ENCODE measurements around the gene TFIP11. TPM values are rescaled to one million over a fixed set of nuclear protein-coding genes. Genes with fewer than 3 reads are reported as not detected.
A peak's percentile ranks its signal among the peaks of the same experiment; 100 is the strongest.

Gene TFIP11
- total and polyA plus RNA-seq, 2 donors (not counting 1 experiment from before 2014, with no cell fraction given) = 33.5 to 82.8 TPM

GRCh38 chr22:26508148-26508547 is 4.1 kb downstream of the TFIP11 start:
- Mint-ChIP-seq H3K27ac (no peak overlapping the region), H3K9me3 (ENCODE audit: insufficient read depth) (no peaks in the 10 kb centered on the region), H3K27me3 (no peaks in the 10 kb centered on the region), H3K4me1 (peaks cover 46% of the 10 kb centered on the region), H3K4me3 (no peak overlapping the region)
- Histone ChIP-seq H3K4me2 (replicated peaks; ENCODE audit: low read depth, low read length, poor library complexity, severe bottlenecking) (no peak overlapping the region), H4K20me1 (ENCODE audit: control insufficient read depth, insufficient read depth, low read length, poor library complexity, severe bottlenecking) (no peaks in the 10 kb centered on the region), H3K9me3 (ENCODE audit: control extremely low read depth in 1 of 3, control insufficient read depth in 2 of 3, insufficient read depth in 1 of 3, low read length in 2 of 3) (no peaks in the 10 kb centered on the region), H3K9ac (ENCODE audit: low read length) (no peak overlapping the region), H3K36me3 (replicated peaks in 1 of 2; ENCODE audit: control extremely low read depth in 1 of 2, control insufficient read depth in 1 of 2, extremely low read depth in 1 of 2, insufficient read depth in 2 of 2, low read length in 1 of 2) (peaks cover 7 to 59% of the 10 kb centered on the region in 2 experiments), H3K27ac (ENCODE audit: low read length in 2 of 2) (no peak overlapping the region), H3K79me2 (ENCODE audit: control insufficient read depth, insufficient read depth, low read length) (peaks cover 47% of the 10 kb centered on the region), H3K27me3 (replicated peaks in 1 of 4; ENCODE audit: control extremely low read depth in 1 of 4, control insufficient read depth in 3 of 4, insufficient read depth in 4 of 4, low read length in 3 of 4) (no peaks in the 10 kb centered on the region), H2AFZ (ENCODE audit: insufficient read depth, low read depth, low read length, poor library complexity, severe bottlenecking) (no peak overlapping the region), H3K4me3 (ENCODE audit: control extremely low read depth in 1 of 5, extremely low read depth in 1 of 5, insufficient read depth in 1 of 5, low read depth in 2 of 5, low read length in 4 of 5) (no peak overlapping the region), H3K4me1 (ENCODE audit: control insufficient read depth in 2 of 2, insufficient read depth in 2 of 2, low read length in 2 of 2) (peaks cover 24 to 27% of the 10 kb centered on the region in 2 donors)
- TF ChIP-seq EZH2 (IDR thresholded peaks at IDR 0.05; ENCODE audit: borderline replicate concordance, insufficient read depth, low read depth, low read length, poor library complexity, severe bottlenecking) (no peak), CTCF (IDR thresholded peaks at IDR 0.05) (no peak)
- DNase-seq = no peak
- intact Hi-C loops (cut with micrococcal nuclease) = no loop called here
- POLR2A ChIA-PET = interaction anchor here (0.6 kb wide), 1 partner anchor 16 kb away, joined by 5 read pairs; no protein-coding TSS in a partner anchor
- ATAC-seq (ENCODE audit: low read depth) = no peak
- CTCF ChIA-PET = interaction anchor here (1.1 kb wide), 1 partner anchor 138 kb away, joined by 3 read pairs; no protein-coding TSS in a partner anchor

GRCh38 chr22:26503758-26504157 is 8.5 kb downstream of the TFIP11 start:
- H3K27me3 Mint-ChIP-seq = no peaks in the 10 kb centered on the region
- Histone ChIP-seq H3K9me3 (ENCODE audit: control extremely low read depth in 1 of 3, control insufficient read depth in 2 of 3, insufficient read depth in 1 of 3, low read length in 2 of 3) (no peaks in the 10 kb centered on the region), H3K79me2 (ENCODE audit: control insufficient read depth, insufficient read depth, low read length) (peaks cover 25% of the 10 kb centered on the region), H3K27me3 (replicated peaks in 1 of 4; ENCODE audit: control extremely low read depth in 1 of 4, control insufficient read depth in 3 of 4, insufficient read depth in 4 of 4, low read length in 3 of 4) (no peaks in the 10 kb centered on the region), H3K9ac (ENCODE audit: low read length) (no peak overlapping the region), H4K20me1 (ENCODE audit: control insufficient read depth, insufficient read depth, low read length, poor library complexity, severe bottlenecking) (no peaks in the 10 kb centered on the region), H2AFZ (ENCODE audit: insufficient read depth, low read depth, low read length, poor library complexity, severe bottlenecking) (no peak overlapping the region), H3K4me3 (ENCODE audit: control extremely low read depth in 1 of 5, extremely low read depth in 1 of 5, insufficient read depth in 1 of 5, low read depth in 2 of 5, low read length in 4 of 5) (no peak overlapping the region), H3K27ac (ENCODE audit: low read length in 2 of 2) (peak overlapping the region in 1 of 2 donors; percentile 67), H3K4me2 (replicated peaks; ENCODE audit: low read depth, low read length, poor library complexity, severe bottlenecking) (peak overlapping the region; percentile 41), H3K36me3 (replicated peaks in 1 of 2; ENCODE audit: control extremely low read depth in 1 of 2, control insufficient read depth in 1 of 2, extremely low read depth in 1 of 2, insufficient read depth in 2 of 2, low read length in 1 of 2) (peaks cover 6 to 85% of the 10 kb centered on the region in 2 experiments), H3K4me1 (ENCODE audit: control insufficient read depth in 2 of 2, insufficient read depth in 2 of 2, low read length in 2 of 2) (peaks cover 13 to 14% of the 10 kb centered on the region in 2 donors)
- no peaks in the 10 kb centered on the region for H3K9me3 Mint-ChIP-seq (ENCODE audit: insufficient read depth)
- DNase-seq = no peak
- WGBS (ENCODE audit: insufficient coverage) = no CpG with 5 or more reads among the region's 1 CpG
- intact Hi-C loops (cut with micrococcal nuclease) = no loop called here
- POLR2A ChIA-PET = no interaction called here
- peak overlapping the region; percentile 61 for H3K27ac Mint-ChIP-seq
- no peak overlapping the region for H3K4me3 Mint-ChIP-seq
- peaks cover 17% of the 10 kb centered on the region for H3K4me1 Mint-ChIP-seq
- CTCF ChIA-PET = interaction anchor here (0.7 to 4.2 kb wide), 15 partner anchors 8 to 163 kb away, joined by 3 to 21 read pairs (median 4); partner anchors contain the start of genes HPS4, SRRD and TFIP11
- TF ChIP-seq EZH2 (IDR thresholded peaks at IDR 0.05; ENCODE audit: borderline replicate concordance, insufficient read depth, low read depth, low read length, poor library complexity, severe bottlenecking) = no peak
- TF ChIP-seq CTCF (IDR thresholded peaks at IDR 0.05) = no peak
- no peak for ATAC-seq (ENCODE audit: low read depth)

Data from B cell (primary cell).